Glomerular visceral epithelial cell (primary cell): ENCODE results near the gene CRIP2.

Experiments used
- DNase-seq: peaks from one replicate; pipeline ENCODE4 v3.0.0-alpha.2; 2016; ENCODE audit errors: extremely low spot score

CRIP2 gene

GRCh38 chr14:105498430-105499255 is 24.0 kb downstream of the CRIP2 start:
- no peak for DNase-seq

DNA sequence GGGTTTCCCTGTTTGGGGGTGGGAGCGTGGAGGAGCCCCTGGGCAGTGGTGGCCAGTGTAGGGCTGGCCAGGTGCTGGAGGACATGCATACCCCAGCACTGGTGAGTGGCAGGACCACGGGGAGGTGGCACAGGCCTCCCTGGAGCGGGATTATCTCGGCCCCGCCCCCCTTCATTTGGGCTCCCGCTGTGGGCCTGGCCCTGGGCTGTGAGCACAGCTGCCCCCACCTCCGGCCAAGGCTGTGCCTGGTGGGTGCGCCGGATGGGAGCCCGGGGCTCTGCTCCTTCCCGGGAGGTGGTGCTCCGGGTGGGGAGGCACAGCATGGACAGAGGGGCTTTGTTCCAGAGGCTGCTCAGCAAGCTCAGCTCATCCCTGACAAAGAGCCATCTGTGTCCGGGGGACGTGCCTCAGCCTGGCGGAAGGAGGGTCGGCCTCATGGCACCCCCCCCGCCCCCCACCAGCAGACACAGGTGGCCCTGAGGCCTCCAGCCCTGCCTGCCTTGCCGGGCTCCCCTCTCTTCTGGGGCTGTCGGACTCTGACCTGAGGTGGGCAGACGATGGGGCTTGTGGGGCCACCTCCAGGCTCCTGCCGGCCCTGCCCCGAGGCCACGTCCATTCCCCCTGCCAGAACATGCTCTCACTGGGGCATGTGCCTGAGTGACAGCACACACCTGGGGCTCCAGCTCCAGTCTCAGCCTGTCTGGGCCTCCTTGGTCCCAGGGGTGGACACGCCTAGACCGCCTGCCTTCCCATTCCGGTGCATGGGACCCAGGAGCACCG is 24.8 kb downstream of the CRIP2 start:
- no peak for DNase-seq

DNA sequence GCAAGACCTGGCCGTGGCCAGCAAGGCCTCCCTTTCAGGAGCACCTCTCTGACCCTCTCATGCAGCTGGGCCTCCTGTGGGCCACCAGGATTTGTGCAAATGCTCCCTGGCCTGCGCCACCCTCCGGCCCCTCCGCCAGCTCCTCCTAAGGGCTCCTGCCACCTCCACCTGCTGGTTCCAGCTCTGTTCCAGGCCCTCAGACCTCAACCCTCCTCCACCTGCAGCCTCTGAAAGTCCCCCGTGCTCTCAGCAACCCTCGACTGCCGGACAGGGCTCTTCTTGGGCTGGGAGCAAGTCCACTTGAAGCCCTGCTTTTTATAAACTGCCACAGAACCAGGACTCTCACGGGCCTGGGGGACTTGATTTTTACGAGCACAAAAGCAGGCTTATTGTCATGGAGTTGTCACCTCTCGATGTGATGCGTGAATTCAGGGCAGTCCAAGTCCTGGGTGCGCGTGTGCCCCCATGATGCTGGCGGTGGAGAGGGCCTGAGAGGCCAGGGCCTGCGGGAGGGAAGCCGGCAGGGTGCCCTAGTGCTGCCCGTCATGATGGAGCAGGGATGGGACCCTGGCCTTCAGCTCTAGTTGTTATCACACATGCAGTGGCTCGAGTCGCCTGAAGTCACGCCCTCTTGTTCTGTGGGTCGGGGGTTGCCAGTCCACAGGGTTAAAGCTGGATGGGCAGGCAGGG is 25.6 kb downstream of the CRIP2 start:
- no peak for DNase-seq

- DNase-seq: no peak
Measured at GRCh38 chr14:105500726-105501101, 26.1 kb downstream of the CRIP2 start.

DNA sequence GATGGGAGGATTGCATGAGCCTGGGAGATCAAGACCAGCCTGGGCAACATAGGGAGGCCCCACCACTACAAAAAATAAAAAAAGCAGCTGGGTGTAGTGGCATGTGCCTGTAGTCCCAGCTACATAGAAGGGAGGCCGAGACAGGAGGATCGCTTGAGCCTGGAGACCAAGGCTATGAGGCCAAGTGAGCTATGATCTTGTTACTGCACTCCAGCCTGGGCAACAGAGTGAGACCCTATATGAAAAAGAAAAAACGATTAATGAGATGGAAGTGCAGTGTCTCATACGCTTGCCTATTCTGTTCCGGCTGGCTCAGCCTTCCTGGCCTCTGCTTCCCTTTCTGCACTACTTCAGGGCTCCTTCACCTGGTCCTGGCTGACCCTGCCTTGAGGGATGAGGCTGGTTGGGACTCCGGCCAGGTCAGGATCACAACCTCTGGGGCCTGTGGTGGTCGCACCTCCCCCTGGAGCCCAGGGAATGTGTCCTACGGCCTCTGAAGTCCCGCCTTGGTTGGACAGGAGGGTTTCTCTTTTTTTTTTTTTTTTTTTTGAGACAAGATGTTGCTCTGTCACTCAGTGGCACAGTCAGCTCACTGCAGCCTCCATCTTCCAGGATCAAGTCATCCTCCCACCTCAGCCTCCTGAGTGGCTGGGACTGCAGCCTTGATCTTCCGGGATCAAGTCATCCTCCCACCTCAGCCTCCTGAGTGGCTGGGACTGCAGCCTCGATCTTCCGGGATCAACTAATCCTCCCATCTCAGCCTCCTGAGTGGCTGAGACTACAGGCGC is 27.1 kb downstream of the CRIP2 start:
- no peak for DNase-seq

DNA sequence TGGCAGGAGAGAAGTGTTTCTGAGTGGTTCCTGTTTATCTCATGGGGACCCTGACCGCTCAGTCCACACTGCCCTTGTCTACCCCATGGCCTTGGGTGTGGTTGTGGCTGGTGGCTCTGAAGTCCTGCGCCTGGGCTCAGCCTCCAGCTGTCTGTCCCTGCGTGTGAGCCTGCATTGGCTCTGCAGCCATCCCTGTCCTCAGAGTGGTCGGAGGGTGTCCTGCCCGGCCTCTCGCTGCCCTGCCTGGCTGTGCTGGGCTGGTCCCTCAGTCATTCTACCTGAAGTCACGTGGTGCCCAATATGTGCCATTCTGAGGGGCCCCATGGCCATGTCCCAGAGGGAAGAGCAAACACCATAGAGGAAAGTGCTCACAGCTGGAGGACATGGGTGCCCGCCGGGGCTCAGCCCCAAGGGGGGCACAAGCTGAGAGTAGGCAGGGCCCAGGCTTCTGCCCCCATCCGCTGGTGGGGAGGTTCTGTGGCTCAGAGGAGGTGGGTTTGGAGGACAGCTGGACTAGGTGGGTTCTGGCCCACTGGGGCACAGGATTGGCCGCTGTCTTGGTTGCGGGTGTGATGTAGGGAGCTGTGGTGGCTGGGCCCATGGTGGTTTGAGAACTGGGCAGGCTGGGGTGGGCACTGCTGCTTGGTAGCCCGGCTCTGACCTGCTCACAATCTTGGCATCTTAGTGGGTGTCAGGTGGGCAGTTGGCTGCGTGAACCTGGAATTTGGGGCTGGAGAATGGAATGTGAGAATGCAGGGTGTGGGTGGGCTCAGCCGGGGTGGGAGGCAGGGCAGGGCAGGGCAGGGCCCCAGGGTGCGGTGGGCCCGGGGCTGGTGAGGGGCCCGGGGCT is 28.1 kb downstream of the CRIP2 start:
- no peak for DNase-seq

- DNase-seq: no peak
Measured at GRCh38 chr14:105503296-105503640, 28.6 kb downstream of the CRIP2 start.

GRCh38 chr14:105503935-105504692 is 29.5 kb downstream of the CRIP2 start:
- DNase-seq: no peak

DNA sequence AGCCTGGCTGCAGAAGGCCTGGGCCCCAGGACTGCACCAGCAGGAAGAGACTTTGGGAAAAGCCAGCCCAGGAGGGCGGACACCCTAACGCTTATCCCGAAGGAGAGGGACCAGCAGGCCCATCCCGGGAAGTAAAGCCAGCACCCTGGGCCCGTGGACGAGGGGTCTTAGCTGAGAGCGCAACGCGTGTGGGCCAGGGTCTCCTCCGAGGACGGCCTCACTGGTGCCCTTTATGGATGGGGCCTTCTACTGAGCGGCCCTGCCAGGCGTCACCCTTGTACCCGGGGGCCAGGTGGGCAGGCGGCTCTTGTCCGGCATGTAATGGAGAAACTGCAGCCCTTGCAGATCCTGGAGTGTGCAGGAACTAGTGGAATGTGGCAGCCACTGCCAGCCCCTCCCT is 30.5 kb downstream of the CRIP2 start:
- DNase-seq: no peak

- no peak for DNase-seq
Measured at GRCh38 chr14:105507247-105507646, 32.6 kb downstream of the CRIP2 start.

DNA sequence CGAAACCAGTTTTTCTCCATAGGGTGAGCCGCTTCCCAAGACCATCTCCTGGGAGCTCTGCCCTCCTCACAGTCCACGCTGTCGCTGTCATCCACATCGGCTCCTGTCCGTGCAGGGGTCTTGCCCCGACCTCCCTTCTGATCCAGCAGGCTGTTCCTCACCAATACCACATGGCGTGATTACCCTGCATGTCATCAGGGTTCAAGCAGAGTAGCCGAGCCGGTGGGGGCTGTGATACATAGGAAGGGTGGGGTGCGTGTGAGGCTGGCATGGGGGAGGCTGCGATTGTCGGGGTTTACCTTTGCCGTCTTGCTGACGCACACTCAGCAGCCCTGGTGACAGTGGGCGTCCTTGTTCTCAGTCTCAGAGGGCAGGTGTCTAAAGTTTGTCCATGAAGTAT is 33.4 kb downstream of the CRIP2 start:
- DNase-seq: no peak

DNA sequence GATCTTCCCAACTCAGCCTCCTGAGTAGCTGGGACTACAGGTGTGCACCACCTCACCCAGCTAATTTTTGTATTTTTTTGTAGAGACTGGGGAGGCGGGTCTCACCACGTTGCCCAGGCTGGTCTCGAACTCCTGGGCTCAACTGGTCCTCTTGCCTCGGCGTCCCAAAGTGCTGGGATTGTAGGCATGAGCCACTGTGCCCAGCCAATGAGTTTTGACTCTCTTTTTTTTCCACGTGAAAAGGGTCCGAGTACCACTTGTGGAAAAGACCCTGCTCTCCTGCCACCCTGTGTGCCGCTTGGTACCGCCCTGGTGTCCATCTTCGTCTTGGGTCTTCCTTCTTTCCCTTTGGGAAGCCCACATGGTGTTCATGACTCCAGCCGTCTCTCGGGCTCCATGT is 34.0 kb downstream of the CRIP2 start:
- DNase-seq: no peak

GRCh38 chr14:105517096-105517495 is 42.5 kb downstream of the CRIP2 start:
- no peak for DNase-seq

DNA sequence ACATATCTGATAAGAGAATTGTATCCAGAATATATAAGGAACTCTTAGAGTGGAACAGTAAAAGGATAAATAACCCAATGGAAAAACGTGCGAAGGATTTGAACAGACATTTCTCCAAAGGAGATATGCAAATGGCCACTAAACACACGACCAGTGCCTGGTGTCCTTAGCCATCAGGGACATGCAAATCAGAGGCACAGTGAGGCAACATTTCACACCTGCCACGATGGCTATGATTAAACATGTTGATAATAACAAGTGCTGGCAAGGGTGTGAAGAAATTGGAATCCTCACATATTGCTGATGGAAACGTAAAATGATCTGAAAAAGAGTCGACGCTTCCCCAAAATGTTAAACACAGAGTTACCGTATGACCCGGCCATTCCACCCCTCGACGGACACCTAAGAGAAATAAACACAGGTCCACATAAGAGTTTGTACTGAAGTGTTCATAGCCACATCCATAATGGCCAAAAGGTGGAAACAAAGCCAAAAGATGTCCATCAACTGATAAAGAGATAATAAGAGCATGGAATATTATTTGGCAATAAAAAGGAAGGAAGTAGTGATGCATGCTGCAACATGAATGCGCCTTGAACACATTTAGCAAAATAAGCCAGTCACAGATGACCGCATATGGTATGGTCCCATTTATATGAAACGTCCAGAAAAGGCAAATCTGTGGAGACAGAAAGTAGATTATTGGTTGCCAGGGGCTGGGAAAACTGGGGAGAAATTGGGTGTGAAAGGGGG is 45.5 kb downstream of the CRIP2 start:
- DNase-seq: no peak

DNA sequence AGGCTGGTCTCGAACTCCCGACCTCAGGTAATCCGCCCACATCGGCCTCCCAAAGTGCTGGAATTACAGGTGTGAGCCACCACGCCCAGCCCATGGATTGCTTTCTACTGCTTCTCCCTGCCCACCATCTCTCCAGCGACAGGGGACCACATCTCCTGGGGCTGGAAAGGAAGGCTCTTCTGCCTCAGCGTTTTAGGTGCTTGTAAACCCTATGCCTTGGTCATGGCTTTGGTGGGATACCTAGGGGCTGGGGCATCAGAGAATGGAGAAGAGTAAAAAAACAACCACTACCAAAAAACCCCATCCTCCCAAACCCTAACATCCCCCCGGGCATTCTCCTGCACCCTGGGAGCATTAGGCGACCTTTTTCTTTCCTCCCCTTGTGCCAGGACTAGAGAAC is 50.7 kb downstream of the CRIP2 start:
- no peak for DNase-seq

GRCh38 chr14:105525861-105526775 is 51.5 kb downstream of the CRIP2 start, which contains the start of gene TMEM121:
TMEM121 (plus strand) TSS chr14:105526583; CDS start chr14:105528835, 2,252 bp downstream.
- DNase-seq: peak; percentile 27

DNA sequence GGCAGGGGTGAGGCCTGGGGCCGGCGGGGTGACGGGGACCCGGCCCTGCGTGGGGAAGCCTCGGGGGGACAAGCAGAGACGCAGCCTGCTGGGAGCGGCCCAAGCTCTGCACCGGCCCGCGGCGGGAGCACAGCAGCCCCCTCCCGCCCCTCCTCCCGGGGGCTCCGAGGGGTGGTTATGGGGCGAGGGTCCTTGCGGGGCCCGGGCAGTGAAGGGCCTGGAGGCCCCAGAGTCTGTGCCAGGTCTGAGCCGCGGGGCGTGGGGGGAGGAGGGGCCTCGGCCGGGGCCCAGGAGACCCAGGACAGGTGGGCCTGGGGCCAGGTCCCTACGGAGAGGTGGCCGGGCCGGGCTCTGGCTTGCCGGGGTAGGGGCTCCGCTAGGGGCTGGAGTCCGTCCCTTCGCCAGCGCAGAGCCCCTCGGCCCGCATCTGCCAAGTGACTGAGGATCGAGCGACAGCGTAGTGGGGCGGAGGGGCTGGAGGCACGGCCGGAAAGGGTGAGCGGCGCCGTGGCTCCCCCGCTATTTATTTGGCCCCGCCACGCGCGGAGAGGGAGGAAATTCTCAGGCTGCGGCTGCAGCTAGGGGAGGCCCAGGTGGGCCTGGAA is 52.3 kb downstream of the CRIP2 start:
- DNase-seq: no peak

- no peak for DNase-seq
Measured at GRCh38 chr14:105527381-105527825, 52.8 kb downstream of the CRIP2 start.
